Brain microvascular endothelial cell (primary cell): ENCODE results near the gene TBC1D16.

Experiments
- DNase-seq: peaks from one replicate; pipeline ENCODE4 v3.0.0-alpha.2; 2020
- H3K27ac ChIP-seq: fragments of 250-450 bp; sonication (Bioruptor Pico); 2 replicates; pipeline ENCODE4 v1.5.1; 2020; ENCODE audit warnings: mild to moderate bottlenecking, moderate library complexity
- H3K27me3 ChIP-seq: fragments of 250-450 bp; sonication (Bioruptor Pico); replicated peaks from 2 replicates; pipeline ENCODE4 v1.5.1; 2020; ENCODE audit warnings: mild to moderate bottlenecking
- H3K36me3 ChIP-seq: fragments of 250-450 bp; sonication (Bioruptor Pico); replicated peaks from 2 replicates; pipeline ENCODE4 v1.5.1; 2020; ENCODE audit warnings: mild to moderate bottlenecking
- H3K4me3 ChIP-seq: 2 replicates; pipeline ENCODE4 v1.5.1; 2011; ENCODE audit warnings: low read depth, mild to moderate bottlenecking, control low read depth, low read length, moderate library complexity
- CTCF ChIP-seq: IDR thresholded peaks from 2 replicates; pipeline ENCODE4 v1.5.1; 2011; ENCODE audit warnings: low read depth, mild to moderate bottlenecking, moderate library complexity, low read length, control low read depth, inconsistent platforms; ENCODE audit errors: missing control alignments
- in situ Hi-C: cut with HindIII; loops from 2 replicates; pipeline ENCODE4 v1.10.0; 2017; ENCODE audit warnings: low sequenced_read_pairs, low pct_ligation_motif_present

The TBC1D16 gene

GRCh38 chr17:80018917-80019651 is 16.6 kb downstream of the TBC1D16 start:
- no peaks in the 10 kb centered on the region for H3K27me3 ChIP-seq
- no peak overlapping the region for H3K4me3 ChIP-seq
- H3K36me3 ChIP-seq = no peaks in the 10 kb centered on the region
- no peak for DNase-seq
- in situ Hi-C loops = no loop called here
- no peak for TF ChIP-seq CTCF
- H3K27ac ChIP-seq = no peak overlapping the region

DNA sequence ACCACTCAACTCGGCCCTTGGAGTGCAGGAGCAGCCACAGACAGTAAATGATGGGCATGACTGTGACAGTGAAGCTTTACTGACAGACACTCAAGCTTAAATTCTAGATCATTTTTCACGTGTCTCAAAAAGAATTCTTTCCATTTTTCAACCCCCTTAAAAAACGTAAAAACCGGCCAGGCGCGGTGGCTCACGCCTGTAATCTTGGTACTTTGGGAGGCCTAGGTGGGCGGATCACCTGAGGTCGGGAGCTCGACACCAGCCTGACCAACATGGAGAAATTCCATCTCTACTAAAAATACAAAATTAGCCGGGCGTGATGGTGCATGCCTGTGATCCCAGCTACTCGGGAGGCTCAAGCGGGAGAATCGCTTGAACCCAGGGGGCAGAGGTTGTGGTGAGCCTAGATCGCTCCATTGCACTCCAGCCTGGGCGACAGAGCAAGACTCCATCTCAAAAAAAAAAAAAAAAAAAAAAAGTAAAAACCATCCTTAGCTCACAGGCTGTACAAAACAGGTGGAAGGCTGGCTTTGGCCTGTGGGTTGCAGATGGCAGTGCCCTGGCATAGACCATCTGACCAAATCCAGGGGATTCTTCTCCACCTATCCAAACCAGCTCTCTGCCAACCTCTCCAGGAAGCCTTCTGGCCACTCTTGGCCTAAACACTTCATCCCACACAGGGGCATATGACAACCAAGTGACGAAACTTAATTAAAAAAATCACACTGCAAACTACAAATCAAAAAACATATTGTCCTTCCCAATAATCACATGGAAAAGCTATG is 18.3 kb downstream of the TBC1D16 start:
- in situ Hi-C loops = no loop called here
- Histone ChIP-seq H3K27ac (no peak overlapping the region), H3K36me3 (peaks cover 3% of the 10 kb centered on the region), H3K4me3 (no peak overlapping the region), H3K27me3 (no peaks in the 10 kb centered on the region)
- no peak for TF ChIP-seq CTCF
- no peak for DNase-seq

GRCh38 chr17:80012765-80013741 is 22.6 kb downstream of the TBC1D16 start:
- TF ChIP-seq CTCF = no peak
- in situ Hi-C loops = no loop called here
- H3K4me3 ChIP-seq = no peak overlapping the region
- peaks cover 7% of the 10 kb centered on the region for H3K36me3 ChIP-seq
- H3K27ac ChIP-seq = no peak overlapping the region
- no peaks in the 10 kb centered on the region for H3K27me3 ChIP-seq
- no peak for DNase-seq

- H3K27me3 ChIP-seq = no peaks in the 10 kb centered on the region
- no peak for DNase-seq
- in situ Hi-C loops = no loop called here
- H3K27ac ChIP-seq = no peak overlapping the region
- TF ChIP-seq CTCF = no peak
- peaks cover 7% of the 10 kb centered on the region for H3K36me3 ChIP-seq
- H3K4me3 ChIP-seq = no peak overlapping the region
These were observed 23.6 kb downstream of the TBC1D16 start for GRCh38 chr17:80011989-80012555.

- no peak for TF ChIP-seq CTCF
- no peak overlapping the region for H3K27ac ChIP-seq
- H3K27me3 ChIP-seq = no peaks in the 10 kb centered on the region
- peaks cover 7% of the 10 kb centered on the region for H3K36me3 ChIP-seq
- H3K4me3 ChIP-seq = no peak overlapping the region
- no peak for DNase-seq
- in situ Hi-C loops = no loop called here
These were observed 25.3 kb downstream of the TBC1D16 start for GRCh38 chr17:80010283-80010858.
